AG04449 (cell line): Measurements from ENCODE around the gene NELL1.

Experiments
- CTCF ChIA-PET: fragments of 350-600 bp; formaldehyde crosslinking; extraction: SDS; loops from one replicate; lab custom pipeline; 2021; ENCODE audit warnings: antibody characterized with exemption; lab: Yijun Ruan, JAX
- POLR2A ChIA-PET: fragments of 400-600, 350-600 bp; formaldehyde crosslinking; extraction: SDS; loops from one replicate; lab custom pipeline; 2020; ENCODE audit warnings: antibody characterized with exemption, inconsistent platforms; lab: Yijun Ruan, JAX
- DNase-seq: peaks from one replicate; pipeline ENCODE4 v3.0.0-alpha.2; 2010; ENCODE audit warnings: low read depth, low spot score
- H3K4me3 ChIP-seq: 2 replicates; pipeline ENCODE4 v1.5.1; 2011; ENCODE audit warnings: low read depth, mild to moderate bottlenecking, control low read depth, low read length
- TF ChIP-seq, protein P1 (sequence below): IDR thresholded peaks from one replicate; pipeline ENCODE4 v1.5.1; 2011; ENCODE audit warnings: mild to moderate bottlenecking, moderate library complexity, low read length, control low read depth, inconsistent platforms; ENCODE audit not compliant: insufficient read depth; ENCODE audit errors: missing control alignments

Gene NELL1

DNA sequence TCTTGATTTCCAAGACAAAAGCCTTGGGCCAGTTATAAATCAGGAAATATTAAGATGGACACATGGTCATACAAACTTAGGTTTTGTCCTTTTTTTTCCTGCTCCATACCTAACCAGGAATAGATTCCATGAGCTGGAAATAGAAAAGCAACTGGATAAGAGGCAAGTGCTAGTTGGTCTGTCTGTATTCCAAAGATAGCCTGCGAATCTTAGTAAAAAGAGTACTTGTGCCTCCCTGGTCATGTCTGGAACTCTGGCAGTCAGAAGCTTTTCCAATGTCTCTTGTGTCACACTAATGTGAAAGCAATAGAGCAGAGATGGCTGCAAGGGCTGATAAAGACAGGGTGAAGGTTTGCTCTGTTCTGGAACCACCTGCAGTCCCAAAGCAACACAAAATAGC, 933.3 kb downstream of the NELL1 start:
- H3K4me3 ChIP-seq: no peak overlapping the region

DNA sequence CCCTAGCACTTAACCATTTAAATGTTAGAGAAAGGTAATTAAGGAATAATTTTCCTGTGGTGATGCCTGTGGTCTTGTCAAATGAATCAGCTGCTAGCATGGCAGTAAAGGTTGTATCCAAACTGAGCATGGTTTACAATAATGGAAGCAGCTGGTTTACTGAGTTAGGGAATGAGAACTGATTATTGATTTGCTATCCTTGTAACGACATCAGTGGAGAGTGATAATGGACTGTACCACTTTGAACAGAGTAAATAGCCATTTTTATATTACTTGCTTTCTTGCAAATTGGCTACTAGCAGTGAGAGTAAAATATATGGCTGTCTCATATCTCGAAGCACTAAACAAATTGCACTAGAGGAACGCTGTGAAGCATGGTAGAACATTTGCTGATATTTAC, 934.5 kb downstream of the NELL1 start:
- H3K4me3 ChIP-seq: no peak overlapping the region
- CTCF ChIA-PET: no interaction called here
- DNase-seq: no peak
- POLR2A ChIA-PET: no interaction called here
- TF ChIP-seq, protein P1, sequence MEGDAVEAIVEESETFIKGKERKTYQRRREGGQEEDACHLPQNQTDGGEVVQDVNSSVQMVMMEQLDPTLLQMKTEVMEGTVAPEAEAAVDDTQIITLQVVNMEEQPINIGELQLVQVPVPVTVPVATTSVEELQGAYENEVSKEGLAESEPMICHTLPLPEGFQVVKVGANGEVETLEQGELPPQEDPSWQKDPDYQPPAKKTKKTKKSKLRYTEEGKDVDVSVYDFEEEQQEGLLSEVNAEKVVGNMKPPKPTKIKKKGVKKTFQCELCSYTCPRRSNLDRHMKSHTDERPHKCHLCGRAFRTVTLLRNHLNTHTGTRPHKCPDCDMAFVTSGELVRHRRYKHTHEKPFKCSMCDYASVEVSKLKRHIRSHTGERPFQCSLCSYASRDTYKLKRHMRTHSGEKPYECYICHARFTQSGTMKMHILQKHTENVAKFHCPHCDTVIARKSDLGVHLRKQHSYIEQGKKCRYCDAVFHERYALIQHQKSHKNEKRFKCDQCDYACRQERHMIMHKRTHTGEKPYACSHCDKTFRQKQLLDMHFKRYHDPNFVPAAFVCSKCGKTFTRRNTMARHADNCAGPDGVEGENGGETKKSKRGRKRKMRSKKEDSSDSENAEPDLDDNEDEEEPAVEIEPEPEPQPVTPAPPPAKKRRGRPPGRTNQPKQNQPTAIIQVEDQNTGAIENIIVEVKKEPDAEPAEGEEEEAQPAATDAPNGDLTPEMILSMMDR: no peak

More for the DNA sequence above, 933.3 kb downstream of the NELL1 start:
- CTCF ChIA-PET: no interaction called here
- POLR2A ChIA-PET: no interaction called here
- DNase-seq: no peak
- TF ChIP-seq, protein P1: no peak

DNA sequence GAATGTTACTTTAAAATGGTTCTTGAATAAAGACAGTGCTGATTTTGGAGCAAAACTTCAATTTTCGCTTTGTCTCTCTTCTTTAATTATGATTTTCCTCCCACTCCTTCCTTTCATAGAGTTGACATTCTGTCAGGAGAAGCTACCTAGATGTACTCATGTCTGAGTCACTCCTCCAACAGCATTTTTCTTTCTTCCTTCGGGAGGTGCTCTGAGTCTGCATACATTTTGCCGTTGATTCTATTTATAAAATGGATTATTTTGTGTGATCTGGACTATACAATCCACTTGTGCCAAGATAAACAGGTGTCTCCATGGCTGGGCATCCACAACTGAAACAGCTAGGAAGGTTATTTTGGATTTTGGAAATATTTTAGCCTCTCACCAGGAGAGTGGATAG, 935.2 kb downstream of the NELL1 start:
- no peak overlapping the region for H3K4me3 ChIP-seq
- ChIA-PET CTCF (no interaction called here), POLR2A (no interaction called here)
- TF ChIP-seq, protein P1: no peak
- DNase-seq: no peak

DNA sequence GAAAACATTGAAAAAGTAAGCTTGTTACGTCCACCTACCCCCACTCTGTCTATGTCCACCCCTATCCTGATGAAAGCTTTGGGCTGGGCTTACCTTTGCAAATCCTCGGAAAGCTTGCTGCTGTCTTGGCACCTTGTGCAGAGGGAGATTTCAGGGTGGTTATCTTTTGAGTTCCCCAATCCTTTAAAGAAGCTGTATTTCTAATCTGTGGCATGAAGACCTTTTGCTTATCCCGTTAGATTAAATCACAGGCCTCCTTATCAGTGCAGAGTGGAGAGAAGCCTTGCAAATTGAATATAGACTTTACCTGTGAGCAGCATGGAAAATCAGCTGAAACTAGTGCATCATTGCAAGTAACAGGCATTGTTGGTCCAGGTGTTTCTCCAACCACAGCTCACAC, 942.9 kb downstream of the NELL1 start:
- POLR2A ChIA-PET: no interaction called here
- CTCF ChIA-PET: no interaction called here
- DNase-seq: no peak
- no peak overlapping the region for H3K4me3 ChIP-seq
- TF ChIP-seq, protein P1: no peak

DNA sequence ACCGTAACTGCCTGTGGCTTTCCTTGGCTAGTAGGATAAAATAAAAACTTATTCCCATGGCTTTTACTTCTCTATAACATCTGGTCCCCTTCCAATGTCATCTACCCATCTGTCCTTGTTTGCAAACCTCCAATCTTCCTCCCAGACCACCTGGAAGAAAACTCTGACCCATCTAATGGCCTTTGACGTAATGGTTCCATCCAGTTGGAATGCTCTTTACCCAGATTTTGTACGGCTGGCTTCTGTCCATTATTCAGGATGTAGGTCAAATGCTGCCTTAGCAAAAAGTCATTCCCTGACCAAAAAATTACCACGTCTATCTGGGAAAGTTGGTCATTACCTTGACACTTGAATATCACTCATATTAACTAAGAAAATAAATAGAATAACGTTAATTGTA, 945.6 kb downstream of the NELL1 start:
- DNase-seq: no peak
- CTCF ChIA-PET: no interaction called here
- POLR2A ChIA-PET: no interaction called here
- TF ChIP-seq, protein P1: no peak
- H3K4me3 ChIP-seq: no peak overlapping the region

DNA sequence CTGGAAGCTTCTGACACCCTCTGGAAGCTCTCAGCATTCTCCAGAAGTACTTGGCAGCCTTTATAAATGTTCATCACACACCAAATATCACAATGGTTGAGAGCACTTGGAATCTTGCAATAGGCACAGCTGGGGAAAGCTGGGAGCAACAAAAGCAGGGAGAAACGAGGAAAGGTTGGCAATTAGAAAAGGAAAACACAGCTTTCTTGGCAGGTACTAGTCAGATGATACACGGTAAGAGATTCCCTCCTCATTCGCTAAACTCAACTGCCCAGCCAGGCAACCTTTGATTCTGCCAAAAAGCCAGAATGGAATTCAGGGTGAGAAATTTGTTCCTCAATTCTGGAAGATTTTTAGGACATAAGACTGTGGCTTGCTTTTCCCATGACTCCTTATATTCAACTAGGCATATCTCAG, 946.6 kb downstream of the NELL1 start:
- no peak for DNase-seq
- ChIA-PET CTCF (no interaction called here), POLR2A (no interaction called here)
- TF ChIP-seq, protein P1: no peak
- no peak overlapping the region for H3K4me3 ChIP-seq
